ENCODE results near the gene F8. TPM values are rescaled to one million over a fixed set of nuclear protein-coding genes. Genes with fewer than 3 reads are reported as not detected.

Gene F8
- total and polyA plus RNA-seq, 2 of the 4 experiments (the other 2 are of a cell fraction), result 1.4 to 1.5 TPM

GRCh38 chrX:154805696-154806091 is 216.8 kb downstream of the F8 start:
- no peak for TF ChIP-seq MAZ (IDR thresholded peaks at IDR 0.05; ENCODE audit: borderline replicate concordance, low read depth, low read length)
- no peak for TF ChIP-seq SMC3 (IDR thresholded peaks at IDR 0.05; ENCODE audit: low read depth, low read length)
- TF ChIP-seq FOS (IDR thresholded peaks at IDR 0.05; ENCODE audit: low read depth, low read length), result no peak
- no peak for TF ChIP-seq BHLHE40 (IDR thresholded peaks at IDR 0.05; ENCODE audit: low read depth, low read length)
- TF ChIP-seq, protein P1, sequence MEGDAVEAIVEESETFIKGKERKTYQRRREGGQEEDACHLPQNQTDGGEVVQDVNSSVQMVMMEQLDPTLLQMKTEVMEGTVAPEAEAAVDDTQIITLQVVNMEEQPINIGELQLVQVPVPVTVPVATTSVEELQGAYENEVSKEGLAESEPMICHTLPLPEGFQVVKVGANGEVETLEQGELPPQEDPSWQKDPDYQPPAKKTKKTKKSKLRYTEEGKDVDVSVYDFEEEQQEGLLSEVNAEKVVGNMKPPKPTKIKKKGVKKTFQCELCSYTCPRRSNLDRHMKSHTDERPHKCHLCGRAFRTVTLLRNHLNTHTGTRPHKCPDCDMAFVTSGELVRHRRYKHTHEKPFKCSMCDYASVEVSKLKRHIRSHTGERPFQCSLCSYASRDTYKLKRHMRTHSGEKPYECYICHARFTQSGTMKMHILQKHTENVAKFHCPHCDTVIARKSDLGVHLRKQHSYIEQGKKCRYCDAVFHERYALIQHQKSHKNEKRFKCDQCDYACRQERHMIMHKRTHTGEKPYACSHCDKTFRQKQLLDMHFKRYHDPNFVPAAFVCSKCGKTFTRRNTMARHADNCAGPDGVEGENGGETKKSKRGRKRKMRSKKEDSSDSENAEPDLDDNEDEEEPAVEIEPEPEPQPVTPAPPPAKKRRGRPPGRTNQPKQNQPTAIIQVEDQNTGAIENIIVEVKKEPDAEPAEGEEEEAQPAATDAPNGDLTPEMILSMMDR (conservative IDR thresholded peaks at IDR 0.05; ENCODE audit: low read depth, low read length), result no peak
- TF ChIP-seq RFX5 (IDR thresholded peaks at IDR 0.05; ENCODE audit: low read depth, low read length), result no peak
- no peak for TF ChIP-seq NFE2L2 (IDR thresholded peaks at IDR 0.05; ENCODE audit: low read depth, low read length)
- TF ChIP-seq CHD1 (IDR thresholded peaks at IDR 0.05; ENCODE audit: low read depth, low read length), result no peak
- ChIA-PET CTCF (no interaction called here), POLR2A (ENCODE audit: unreplicated experiment) (no interaction called here)
- H3K4me1 ChIP-seq (ENCODE audit: control insufficient read depth, insufficient read depth, low read length), result peaks cover 6% of the 10 kb centered on the region
- H2BK15ac ChIP-seq (ENCODE audit: low read depth, low read length), result no peak overlapping the region
- H2BK120ac ChIP-seq (ENCODE audit: low read depth, low read length), result no peak overlapping the region
- no peak overlapping the region; the same call in 1 of the 2 replicates for H4K91ac ChIP-seq (ENCODE audit: insufficient read depth, low read depth, low read length)
- H3K79me1 ChIP-seq (ENCODE audit: low read depth in 1 of 2, low read length in 2 of 2), result peaks cover 17 to 19% of the 10 kb centered on the region in 2 experiments
- peak overlapping the region in 1 of 2 experiments; percentile 28; a peak in 1 of 4 replicates for H4K8ac ChIP-seq (ENCODE audit: low read depth in 2 of 2, low read length in 2 of 2)
- H3K9me3 ChIP-seq (ENCODE audit: control insufficient read depth, insufficient read depth, low read length), result no peaks in the 10 kb centered on the region
- peak; percentile 21 for DNase-seq
- no peak overlapping the region for H3K23ac ChIP-seq (ENCODE audit: low read depth, low read length)
- in situ Hi-C loops (cut with MboI; ENCODE audit: low sequenced_read_pairs) (no loop called here), dilution Hi-C loops (cut with HindIII; ENCODE audit: low sequenced_read_pairs, unreplicated experiment) (no loop called here), intact Hi-C loops (cut with micrococcal nuclease) (no loop called here)
- no peak overlapping the region; the same call in 1 of the 2 replicates for H3K18ac ChIP-seq (ENCODE audit: low read depth, low read length)
- peak overlapping the region; percentile 65 for H3K27ac ChIP-seq (ENCODE audit: insufficient read depth, low read length)
- peak overlapping the region; percentile 41 for H2BK5ac ChIP-seq (ENCODE audit: low read depth, low read length, poor library complexity, severe bottlenecking)
- peak; percentile 18 for ATAC-seq (ENCODE audit: low read depth)
- H2BK20ac ChIP-seq (ENCODE audit: low read depth, low read length), result no peak overlapping the region
- H3K4ac ChIP-seq (ENCODE audit: low read depth, low read length), result no peak overlapping the region; the same call in 1 of the 2 replicates
- BruUV-seq (replicated peaks), result no TSS peak
- H4K5ac ChIP-seq (ENCODE audit: low read depth, low read length), result no peak overlapping the region
- H3K56ac ChIP-seq (ENCODE audit: extremely low read depth, insufficient read depth, low read length), result no peak overlapping the region; the same call in 1 of the 2 replicates
- H4K20me1 ChIP-seq (ENCODE audit: insufficient read depth, low read length), result no peaks in the 10 kb centered on the region
- H3K9me1 ChIP-seq (ENCODE audit: insufficient read depth, low read length), result peaks cover 3% of the 10 kb centered on the region
- peak overlapping the region; percentile 59 for H3K4me3 ChIP-seq (ENCODE audit: insufficient read depth, low read depth, low read length)
- no peak overlapping the region for H2AK9ac ChIP-seq (replicated peaks; ENCODE audit: low read depth, low read length, poor library complexity)
- H3K14ac ChIP-seq (replicated peaks; ENCODE audit: low read depth, low read length), result no peak overlapping the region
- H2AFZ ChIP-seq (replicated peaks; ENCODE audit: low read length, poor library complexity), result peak overlapping the region; percentile 91
- no peaks in the 10 kb centered on the region for H3K36me3 ChIP-seq (ENCODE audit: control insufficient read depth, insufficient read depth, low read length)
- H3K4me2 ChIP-seq (ENCODE audit: low read depth, low read length), result peak overlapping the region; percentile 79
- H3K9ac ChIP-seq (ENCODE audit: low read depth, low read length), result peak overlapping the region; percentile 43; the same call in 1 of the 2 replicates
- 29% methylated on average over 3 of the region's 13 CpGs; no CpG with 5 or more reads in 1 of the 2 experiments for WGBS, 2 experiments (ENCODE audit: extremely low coverage in 2 of 2, insufficient read length in 1 of 2)
- no peaks in the 10 kb centered on the region for H3K27me3 ChIP-seq (ENCODE audit: control insufficient read depth, insufficient read depth, low read length)
- H2AK5ac ChIP-seq (ENCODE audit: low read depth, low read length), result no peak overlapping the region
